Lung (tissue), 12 donors: Measurements from ENCODE around the gene TANC1. TPM values are rescaled to one million over a fixed set of nuclear protein-coding genes. Genes with fewer than 3 reads are reported as not detected.

Experiments used
- ATAC-seq: fragments of 200-7000 bp; cut with Tn5 transposase; one replicate; pipeline ENCODE4 v1.9.1; 2020; ENCODE audit warnings: moderate number of reproducible peaks; ENCODE audit not compliant: insufficient read depth, low FRiP score
- DNase-seq, 3 donors: peaks; one replicate each; pipeline ENCODE4 v3.0.0-alpha.2; 2013 to 2017
- H3K27ac ChIP-seq, 2 donors: one replicate each; pipeline ENCODE4 v1.5.1; 2013; ENCODE audit warnings: mild to moderate bottlenecking in 2 of 2, moderate library complexity in 2 of 2, control low read depth in 1 of 2, inconsistent platforms in 1 of 2, low read depth in 1 of 2, low read length in 1 of 2
- H3K27me3 ChIP-seq, 3 donors: one replicate each; pipeline ENCODE4 v1.5.1; 2013; ENCODE audit warnings: low read length in 2 of 3; ENCODE audit not compliant: control insufficient read depth in 3 of 3, insufficient read depth in 3 of 3
- H3K36me3 ChIP-seq, 4 donors: one replicate each; pipeline ENCODE4 v1.5.1; 2013; ENCODE audit warnings: low read length in 4 of 4, mild to moderate bottlenecking in 1 of 4, moderate library complexity in 1 of 4; ENCODE audit not compliant: control insufficient read depth in 4 of 4, insufficient read depth in 4 of 4
- H3K4me1 ChIP-seq, 5 donors: one replicate each; pipeline ENCODE4 v1.5.1; 2013; ENCODE audit warnings: low read length in 5 of 5, mild to moderate bottlenecking in 2 of 5, moderate library complexity in 1 of 5; ENCODE audit not compliant: control insufficient read depth in 5 of 5, insufficient read depth in 5 of 5
- H3K4me3 ChIP-seq: one replicate; pipeline ENCODE4 v1.5.1; 2013; ENCODE audit warnings: mild to moderate bottlenecking, control low read depth, moderate library complexity
- H3K9ac ChIP-seq, 2 donors: one replicate each; pipeline ENCODE4 v1.5.1; 2013; ENCODE audit warnings: low read length in 2 of 2, control low read depth in 1 of 2; ENCODE audit not compliant: insufficient read depth in 1 of 2
- H3K9me3 ChIP-seq, 4 donors: one replicate each; pipeline ENCODE4 v1.5.1; 2013; ENCODE audit warnings: low read length in 3 of 4, mild to moderate bottlenecking in 1 of 4, moderate library complexity in 1 of 4; ENCODE audit not compliant: control insufficient read depth in 4 of 4, insufficient read depth in 3 of 4
- WGBS, 2 donors: extraction: QIAGEN DNeasy Blood & Tissue Kit; methylation state at CpG; one replicate each; pipeline ENCODE4 v1.1.7; 2013; 5-methylcytosine and 5-hydroxymethylcytosine counted together
- polyA plus RNA-seq, 2 donors: library from polyadenylated mRNA; stranded (reverse); fragments of 200-250 nt; gene quantifications; one replicate each; pipeline ENCODE4 v1.2.1, GENCODE V29; 2013
- total RNA-seq, 2 donors: library from RNA; depleted of rRNA in 1 of 2; stranded (reverse); fragments of >200 nt in 1 of 2; gene quantifications; one replicate each; pipeline ENCODE4 v1.2.1, GENCODE V29; 2014 to 2021
- TF ChIP-seq, protein P1 (sequence below): IDR thresholded peaks from 2 replicates; pipeline ENCODE4 v1.5.1; 2012; ENCODE audit warnings: mild to moderate bottlenecking; ENCODE audit errors: control extremely low read depth, extremely low read depth
- donor health status: control.
- donor health status: control.
- donor health status: Bipolar disorder and iron deficiency.
- donor health status: healthy.
- donor health status: DM: yes; HTN: yes; CAD: no.

TANC1 gene
- total and polyA plus RNA-seq, 4 donors, result 14.3 to 99.5 (median 37.3) TPM

- Histone ChIP-seq H3K27ac (no peak overlapping the region), H3K9ac (no peak overlapping the region), H3K9me3 (no peaks in the 10 kb centered on the region), H3K4me3 (no peak overlapping the region), H3K27me3 (no peaks in the 10 kb centered on the region), H3K4me1 (peaks cover 3 to 11% (median 6%) of the 10 kb centered on the region in 5 donors), H3K36me3 (no peaks in the 10 kb centered on the region)
- no peak for ATAC-seq
- WGBS, 2 donors, result 70 to 81% methylated on average over 2 of the region's 2 CpGs
- TF ChIP-seq, protein P1, sequence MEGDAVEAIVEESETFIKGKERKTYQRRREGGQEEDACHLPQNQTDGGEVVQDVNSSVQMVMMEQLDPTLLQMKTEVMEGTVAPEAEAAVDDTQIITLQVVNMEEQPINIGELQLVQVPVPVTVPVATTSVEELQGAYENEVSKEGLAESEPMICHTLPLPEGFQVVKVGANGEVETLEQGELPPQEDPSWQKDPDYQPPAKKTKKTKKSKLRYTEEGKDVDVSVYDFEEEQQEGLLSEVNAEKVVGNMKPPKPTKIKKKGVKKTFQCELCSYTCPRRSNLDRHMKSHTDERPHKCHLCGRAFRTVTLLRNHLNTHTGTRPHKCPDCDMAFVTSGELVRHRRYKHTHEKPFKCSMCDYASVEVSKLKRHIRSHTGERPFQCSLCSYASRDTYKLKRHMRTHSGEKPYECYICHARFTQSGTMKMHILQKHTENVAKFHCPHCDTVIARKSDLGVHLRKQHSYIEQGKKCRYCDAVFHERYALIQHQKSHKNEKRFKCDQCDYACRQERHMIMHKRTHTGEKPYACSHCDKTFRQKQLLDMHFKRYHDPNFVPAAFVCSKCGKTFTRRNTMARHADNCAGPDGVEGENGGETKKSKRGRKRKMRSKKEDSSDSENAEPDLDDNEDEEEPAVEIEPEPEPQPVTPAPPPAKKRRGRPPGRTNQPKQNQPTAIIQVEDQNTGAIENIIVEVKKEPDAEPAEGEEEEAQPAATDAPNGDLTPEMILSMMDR, result no peak
- no peak for DNase-seq
Measured at GRCh38 chr2:158955842-158956365, 12.5 kb upstream of the TANC1 start.

- Histone ChIP-seq H3K4me3 (no peak overlapping the region), H3K9me3 (no peaks in the 10 kb centered on the region), H3K27me3 (no peaks in the 10 kb centered on the region), H3K4me1 (peaks cover 3 to 11% (median 6%) of the 10 kb centered on the region in 5 donors), H3K36me3 (no peaks in the 10 kb centered on the region), H3K27ac (no peak overlapping the region), H3K9ac (no peak overlapping the region)
- TF ChIP-seq, protein P1, result no peak
- DNase-seq, result no peak
- no peak for ATAC-seq
- 97 to 100% methylated on average over 1 of the region's 1 CpG for WGBS, 2 donors
Measured at GRCh38 chr2:158958365-158958764, 10.1 kb upstream of the TANC1 start.

DNA sequence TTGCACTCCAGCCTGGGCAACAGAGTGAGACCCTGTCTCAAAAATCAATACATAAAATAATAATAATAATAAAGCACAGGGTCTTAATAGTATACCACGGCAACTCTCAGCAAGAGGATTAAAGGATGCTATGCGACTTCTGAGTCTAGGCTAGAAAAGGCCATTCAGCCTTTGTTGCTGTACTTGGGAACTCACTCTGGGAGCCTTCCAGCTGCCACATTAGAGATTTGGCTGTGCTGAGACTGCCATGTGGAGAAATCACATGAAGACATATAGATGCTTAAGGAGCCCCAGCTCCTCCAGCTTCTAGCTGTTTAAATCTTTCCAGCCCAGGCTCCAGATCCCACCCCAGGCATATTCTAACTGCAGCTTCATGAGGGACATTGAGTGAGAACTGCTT, 8.2 kb upstream of the TANC1 start:
- TF ChIP-seq, protein P1, result no peak
- H3K9ac ChIP-seq, result no peak overlapping the region
- WGBS, 2 donors, result 97 to 98% methylated on average over 2 of the region's 2 CpGs
- no peaks in the 10 kb centered on the region for H3K36me3 ChIP-seq
- no peak for ATAC-seq
- H3K27ac ChIP-seq, result no peak overlapping the region
- H3K4me3 ChIP-seq, result no peak overlapping the region
- H3K27me3 ChIP-seq, result no peaks in the 10 kb centered on the region
- DNase-seq, result no peak
- peaks cover 0 to 6% (median 0%) of the 10 kb centered on the region in 5 donors for H3K4me1 ChIP-seq
- H3K9me3 ChIP-seq, result no peaks in the 10 kb centered on the region

GRCh38 chr2:158962074-158962473, 6.4 kb upstream of the TANC1 start:
- TF ChIP-seq, protein P1, result no peak
- Histone ChIP-seq H3K9me3 (no peaks in the 10 kb centered on the region), H3K9ac (no peak overlapping the region), H3K4me1 (peaks cover 0 to 25% (median 0%) of the 10 kb centered on the region in 5 donors), H3K27ac (no peak overlapping the region), H3K27me3 (no peaks in the 10 kb centered on the region), H3K4me3 (no peak overlapping the region), H3K36me3 (no peaks in the 10 kb centered on the region)
- 100% methylated on average over 1 of the region's 1 CpG for WGBS, 2 donors
- ATAC-seq (no peak), DNase-seq (no peak)
